ENCODE results near the gene PPP1R3C.

PPP1R3C gene

GRCh38 chr10:91598211-91598977 lies 34.5 kb downstream of the PPP1R3C start:
- no peak for DNase-seq

GRCh38 chr10:91597197-91597881 lies 35.5 kb downstream of the PPP1R3C start:
- no peak for DNase-seq

GRCh38 chr10:91596825-91597196 lies 36.1 kb downstream of the PPP1R3C start:
- DNase-seq = no peak

GRCh38 chr10:91593834-91594233 lies 39.0 kb downstream of the PPP1R3C start:
- no peak for DNase-seq

- DNase-seq = no peak
Measured at GRCh38 chr10:91593366-91593765, 39.5 kb downstream of the PPP1R3C start.

- no peak for DNase-seq
Measured at GRCh38 chr10:91592266-91592975, 40.5 kb downstream of the PPP1R3C start.

GRCh38 chr10:91591797-91592174 lies 41.1 kb downstream of the PPP1R3C start:
- no peak for DNase-seq

- DNase-seq = no peak
Measured at GRCh38 chr10:91590904-91591796, 41.7 kb downstream of the PPP1R3C start.

GRCh38 chr10:91590142-91590903 lies 42.5 kb downstream of the PPP1R3C start:
- no peak for DNase-seq

- no peak for DNase-seq
Measured at GRCh38 chr10:91589658-91590035, 43.2 kb downstream of the PPP1R3C start.

- DNase-seq = no peak
Measured at GRCh38 chr10:91589015-91589657, 43.7 kb downstream of the PPP1R3C start.

GRCh38 chr10:91587710-91588638 lies 44.9 kb downstream of the PPP1R3C start:
- no peak for DNase-seq

GRCh38 chr10:91582153-91582554 lies 50.7 kb downstream of the PPP1R3C start:
- DNase-seq = no peak

GRCh38 chr10:91579329-91579985 lies 53.4 kb downstream of the PPP1R3C start:
- DNase-seq = no peak

All from central memory CD4-positive, alpha-beta T cell (primary cell).